ENCODE data around the gene PTPRF.

The PTPRF gene

DNA sequence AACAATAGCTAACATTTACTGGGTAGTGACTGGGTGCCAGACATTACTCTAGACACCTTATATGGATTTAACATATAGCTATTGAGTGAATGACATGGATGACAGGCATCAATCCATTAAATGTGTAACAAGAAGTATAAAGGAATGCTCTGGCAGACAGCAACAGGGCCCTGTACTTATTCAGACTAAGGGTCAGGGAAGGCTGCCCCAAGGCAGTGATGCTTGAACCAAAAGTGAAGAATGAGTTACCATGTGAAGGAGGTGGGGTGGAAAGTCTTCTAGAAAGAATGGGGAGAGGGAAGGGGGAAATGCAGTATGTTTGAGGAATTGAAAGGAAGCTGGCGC is 8.3 kb upstream of the PTPRF start:
- no peak for DNase-seq (ENCODE audit: low read depth)
- TF ChIP-seq, protein P1, sequence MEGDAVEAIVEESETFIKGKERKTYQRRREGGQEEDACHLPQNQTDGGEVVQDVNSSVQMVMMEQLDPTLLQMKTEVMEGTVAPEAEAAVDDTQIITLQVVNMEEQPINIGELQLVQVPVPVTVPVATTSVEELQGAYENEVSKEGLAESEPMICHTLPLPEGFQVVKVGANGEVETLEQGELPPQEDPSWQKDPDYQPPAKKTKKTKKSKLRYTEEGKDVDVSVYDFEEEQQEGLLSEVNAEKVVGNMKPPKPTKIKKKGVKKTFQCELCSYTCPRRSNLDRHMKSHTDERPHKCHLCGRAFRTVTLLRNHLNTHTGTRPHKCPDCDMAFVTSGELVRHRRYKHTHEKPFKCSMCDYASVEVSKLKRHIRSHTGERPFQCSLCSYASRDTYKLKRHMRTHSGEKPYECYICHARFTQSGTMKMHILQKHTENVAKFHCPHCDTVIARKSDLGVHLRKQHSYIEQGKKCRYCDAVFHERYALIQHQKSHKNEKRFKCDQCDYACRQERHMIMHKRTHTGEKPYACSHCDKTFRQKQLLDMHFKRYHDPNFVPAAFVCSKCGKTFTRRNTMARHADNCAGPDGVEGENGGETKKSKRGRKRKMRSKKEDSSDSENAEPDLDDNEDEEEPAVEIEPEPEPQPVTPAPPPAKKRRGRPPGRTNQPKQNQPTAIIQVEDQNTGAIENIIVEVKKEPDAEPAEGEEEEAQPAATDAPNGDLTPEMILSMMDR (IDR thresholded peaks at IDR 0.05; ENCODE audit: insufficient read depth, low read depth, low read length, missing control alignments) = no peak
- H3K4me3 ChIP-seq (ENCODE audit: low read length) = no peak overlapping the region

- TF ChIP-seq, protein P1 (IDR thresholded peaks at IDR 0.05; ENCODE audit: insufficient read depth, low read depth, low read length, missing control alignments) = no peak
- no peak overlapping the region for H3K4me3 ChIP-seq (ENCODE audit: low read length)
- DNase-seq (ENCODE audit: low read depth) = peak; percentile 99
These were observed 7.8 kb upstream of the PTPRF start for GRCh38 chr1:43522776-43523480.

GRCh38 chr1:43524804-43525203 is 5.9 kb upstream of the PTPRF start:
- TF ChIP-seq, protein P1 (IDR thresholded peaks at IDR 0.05; ENCODE audit: insufficient read depth, low read depth, low read length, missing control alignments) = no peak
- no peak for DNase-seq (ENCODE audit: low read depth)
- no peak overlapping the region for H3K4me3 ChIP-seq (ENCODE audit: low read length)

DNA sequence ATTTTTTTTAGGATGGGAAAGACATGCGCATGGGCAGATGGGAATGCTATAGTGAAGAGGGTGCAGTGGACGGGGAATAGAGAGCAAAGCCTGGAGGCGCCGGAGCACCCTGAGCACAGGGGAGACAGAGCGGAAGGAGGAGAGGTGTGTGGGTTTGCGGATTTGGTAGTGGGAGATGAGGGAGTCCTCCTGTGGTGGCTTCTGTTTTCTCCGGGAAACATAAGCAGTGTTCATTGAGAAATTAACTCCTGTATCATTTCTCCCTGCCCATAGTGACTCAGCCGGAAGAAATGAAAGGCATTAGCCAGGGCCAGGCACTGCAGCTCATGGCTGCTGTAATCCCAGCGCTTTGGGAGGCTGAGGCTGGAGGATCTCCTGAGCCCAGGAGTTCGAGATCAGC is 4.7 kb upstream of the PTPRF start:
- no peak overlapping the region for H3K4me3 ChIP-seq (ENCODE audit: low read length)
- TF ChIP-seq, protein P1 (IDR thresholded peaks at IDR 0.05; ENCODE audit: insufficient read depth, low read depth, low read length, missing control alignments) = no peak
- peak; percentile 85 for DNase-seq (ENCODE audit: low read depth)

DNA sequence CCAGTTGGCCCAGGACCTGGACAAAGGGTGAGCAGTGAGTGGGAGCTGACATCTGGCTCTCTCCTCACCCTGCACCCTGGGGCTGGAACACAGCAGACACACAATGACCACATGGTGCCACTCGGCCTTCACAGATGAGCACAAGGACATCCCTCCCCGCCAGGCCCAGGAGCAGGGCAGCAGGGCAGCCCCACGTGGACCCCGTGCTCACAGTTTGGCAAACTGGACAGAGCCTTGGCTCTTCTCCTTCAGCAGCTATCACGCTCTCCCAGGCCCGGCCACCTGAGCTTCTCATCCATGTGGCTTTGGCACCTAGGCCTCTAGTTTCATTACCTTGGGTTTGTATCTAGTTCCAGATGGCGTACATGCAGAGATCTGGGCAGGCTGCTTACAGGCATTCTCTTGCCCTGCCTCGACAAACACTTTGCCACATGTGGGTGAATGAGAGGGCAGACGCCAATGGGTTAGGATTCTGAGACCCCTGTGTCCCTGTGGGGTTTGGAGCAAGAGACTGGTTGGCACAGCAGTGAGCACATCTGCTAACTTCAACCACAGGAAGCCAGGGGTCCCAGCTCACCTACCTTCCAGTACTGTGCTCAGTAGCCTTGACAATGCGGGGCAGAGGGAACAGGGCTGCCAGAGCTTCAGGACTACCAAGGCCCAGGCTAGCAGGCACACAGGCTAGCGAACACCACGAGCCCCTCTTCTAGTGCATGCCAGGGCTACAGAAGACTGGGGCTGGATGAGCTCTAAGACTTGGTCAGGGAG is 3.4 kb upstream of the PTPRF start:
- DNase-seq (ENCODE audit: low read depth) = no peak
- H3K4me3 ChIP-seq (ENCODE audit: low read length) = no peak overlapping the region

DNA sequence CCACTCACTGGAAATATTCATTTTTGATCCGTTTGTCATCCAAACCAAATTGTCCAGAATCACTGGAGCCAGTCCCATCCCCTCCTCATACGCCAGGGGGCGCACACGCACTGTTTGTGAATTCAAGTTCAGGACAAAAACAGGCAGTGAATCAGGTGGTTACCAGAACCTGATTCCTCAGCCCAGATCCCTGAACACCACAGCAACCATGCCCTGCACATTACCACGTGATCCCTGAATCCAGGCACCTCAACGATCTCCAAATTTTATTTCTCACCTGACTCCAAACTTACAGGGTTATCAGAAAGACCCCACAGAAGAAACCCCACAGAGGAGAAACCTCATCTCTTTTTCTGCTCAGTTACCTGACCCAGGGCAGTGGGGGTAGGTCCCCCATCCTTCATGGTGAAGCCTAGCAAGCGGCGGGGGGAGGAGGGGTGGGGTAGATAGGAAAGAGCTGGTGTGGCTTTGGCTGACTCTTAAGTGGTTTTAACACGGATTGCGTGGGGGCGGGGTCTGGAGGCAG is 1.4 kb upstream of the PTPRF start:
- DNase-seq (ENCODE audit: low read depth) = peak; percentile 88
- TF ChIP-seq, protein P1 (IDR thresholded peaks at IDR 0.05; ENCODE audit: insufficient read depth, low read depth, low read length, missing control alignments) = peak; percentile 98
- H3K4me3 ChIP-seq (ENCODE audit: low read length) = no peak overlapping the region

More for the DNA sequence above, 3.4 kb upstream of the PTPRF start:
- TF ChIP-seq, protein P1 (IDR thresholded peaks at IDR 0.05; ENCODE audit: insufficient read depth, low read depth, low read length, missing control alignments) = no peak

All from epithelial cell of esophagus (primary cell).